ENCODE data around the gene CCNK. TPM values are rescaled to one million over a fixed set of nuclear protein-coding genes. Genes with fewer than 3 reads are reported as not detected.

CCNK gene
- total RNA-seq, 2 experiments from 2014 or later, result 90.2 to 98.8 TPM

- TF ChIP-seq, protein P1, sequence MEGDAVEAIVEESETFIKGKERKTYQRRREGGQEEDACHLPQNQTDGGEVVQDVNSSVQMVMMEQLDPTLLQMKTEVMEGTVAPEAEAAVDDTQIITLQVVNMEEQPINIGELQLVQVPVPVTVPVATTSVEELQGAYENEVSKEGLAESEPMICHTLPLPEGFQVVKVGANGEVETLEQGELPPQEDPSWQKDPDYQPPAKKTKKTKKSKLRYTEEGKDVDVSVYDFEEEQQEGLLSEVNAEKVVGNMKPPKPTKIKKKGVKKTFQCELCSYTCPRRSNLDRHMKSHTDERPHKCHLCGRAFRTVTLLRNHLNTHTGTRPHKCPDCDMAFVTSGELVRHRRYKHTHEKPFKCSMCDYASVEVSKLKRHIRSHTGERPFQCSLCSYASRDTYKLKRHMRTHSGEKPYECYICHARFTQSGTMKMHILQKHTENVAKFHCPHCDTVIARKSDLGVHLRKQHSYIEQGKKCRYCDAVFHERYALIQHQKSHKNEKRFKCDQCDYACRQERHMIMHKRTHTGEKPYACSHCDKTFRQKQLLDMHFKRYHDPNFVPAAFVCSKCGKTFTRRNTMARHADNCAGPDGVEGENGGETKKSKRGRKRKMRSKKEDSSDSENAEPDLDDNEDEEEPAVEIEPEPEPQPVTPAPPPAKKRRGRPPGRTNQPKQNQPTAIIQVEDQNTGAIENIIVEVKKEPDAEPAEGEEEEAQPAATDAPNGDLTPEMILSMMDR (IDR thresholded peaks at IDR 0.05), result no peak
- POLR2A ChIA-PET, result interaction anchor here (1.0 kb wide), 1 partner anchor 13 kb away, joined by 3 read pairs; the partner anchor contains the start of genes CCNK and SETD3
- DNase-seq (no peak), ATAC-seq (no peak)
- CTCF ChIA-PET, result interaction anchor here (0.8 kb wide), 1 partner anchor 75 kb away, joined by 3 read pairs; no protein-coding TSS in a partner anchor
- Mint-ChIP-seq H3K36me3 (ENCODE audit: low read depth) (peaks cover 6% of the 10 kb centered on the region), H3K27me3 (no peaks in the 10 kb centered on the region), H3K27ac (no peak overlapping the region), H3K4me1 (ENCODE audit: low read depth) (peaks cover 29% of the 10 kb centered on the region), H3K9me3 (no peaks in the 10 kb centered on the region), H3K4me3 (no peak overlapping the region)
- intact Hi-C loops (cut with micrococcal nuclease), result no loop called here
Observed at GRCh38 chr14:99468081-99468480, 13.1 kb upstream of the CCNK start.

GRCh38 chr14:99468836-99469592 lies 12.2 kb upstream of the CCNK start:
- Mint-ChIP-seq H3K4me3 (no peak overlapping the region), H3K27ac (no peak overlapping the region), H3K9me3 (no peaks in the 10 kb centered on the region), H3K36me3 (ENCODE audit: low read depth) (peaks cover 2% of the 10 kb centered on the region), H3K27me3 (no peaks in the 10 kb centered on the region), H3K4me1 (ENCODE audit: low read depth) (peaks cover 30% of the 10 kb centered on the region)
- ChIA-PET POLR2A (no interaction called here), CTCF (interaction anchor here (1.0 kb wide), 1 partner anchor 76 kb away, joined by 3 read pairs; no protein-coding TSS in a partner anchor)
- ATAC-seq (no peak), DNase-seq (no peak)
- intact Hi-C loops (cut with micrococcal nuclease), result no loop called here
- TF ChIP-seq, protein P1 (IDR thresholded peaks at IDR 0.05), result no peak

DNA sequence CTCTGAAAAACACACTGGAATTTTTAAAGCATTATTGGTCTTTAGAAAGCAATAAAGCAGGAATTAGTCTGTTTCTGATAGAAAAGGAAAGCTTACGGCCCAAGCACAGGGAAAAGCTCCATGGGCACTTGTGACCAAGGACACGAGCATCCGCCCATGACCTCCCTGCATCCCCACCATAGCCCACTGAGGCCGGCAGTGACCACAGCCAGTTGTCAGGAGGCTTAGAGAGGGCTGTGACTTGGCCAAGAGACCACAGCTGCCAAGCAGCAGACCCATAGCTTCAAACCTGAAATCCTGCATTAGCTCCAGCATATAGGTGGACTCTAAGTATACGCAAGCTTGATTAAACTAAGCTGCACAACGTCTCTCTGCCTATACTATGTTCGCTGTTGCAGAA lies 9.5 kb upstream of the CCNK start:
- DNase-seq (no peak), ATAC-seq (no peak)
- Mint-ChIP-seq H3K9me3 (no peaks in the 10 kb centered on the region), H3K4me3 (no peak overlapping the region), H3K27me3 (no peaks in the 10 kb centered on the region), H3K27ac (no peak overlapping the region), H3K4me1 (ENCODE audit: low read depth) (peaks cover 37% of the 10 kb centered on the region), H3K36me3 (ENCODE audit: low read depth) (no peaks in the 10 kb centered on the region)
- POLR2A ChIA-PET, result no interaction called here
- intact Hi-C loops (cut with micrococcal nuclease), result no loop called here
- TF ChIP-seq, protein P1 (IDR thresholded peaks at IDR 0.05), result no peak
- CTCF ChIA-PET, result no interaction called here

- Mint-ChIP-seq H3K4me1 (ENCODE audit: low read depth) (peaks cover 39% of the 10 kb centered on the region), H3K27ac (no peak overlapping the region), H3K4me3 (no peak overlapping the region), H3K36me3 (ENCODE audit: low read depth) (no peaks in the 10 kb centered on the region), H3K27me3 (no peaks in the 10 kb centered on the region), H3K9me3 (no peaks in the 10 kb centered on the region)
- ATAC-seq (no peak), DNase-seq (no peak)
- TF ChIP-seq, protein P1 (IDR thresholded peaks at IDR 0.05), result no peak
- ChIA-PET POLR2A (no interaction called here), CTCF (no interaction called here)
- intact Hi-C loops (cut with micrococcal nuclease), result no loop called here
Observed at GRCh38 chr14:99472937-99473336, 8.3 kb upstream of the CCNK start.

DNA sequence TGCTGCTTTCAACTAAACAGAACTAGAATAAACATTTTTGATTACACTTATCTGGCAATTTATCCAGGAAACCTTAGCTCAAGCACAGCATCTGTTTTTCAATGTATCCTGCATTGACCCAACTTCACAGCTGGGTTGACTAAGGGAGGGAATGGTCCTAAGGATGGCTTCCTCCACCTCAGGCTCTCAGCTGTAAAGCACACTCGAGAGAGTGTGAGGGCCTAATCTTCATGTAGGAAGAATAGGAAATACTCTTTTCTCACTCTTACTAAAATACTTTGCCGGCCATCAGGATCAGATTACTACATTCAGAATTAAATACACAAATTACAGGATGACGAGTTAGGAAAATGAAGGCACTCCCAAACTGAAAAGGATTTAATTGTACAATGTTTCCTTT lies 7.8 kb upstream of the CCNK start:
- Mint-ChIP-seq H3K9me3 (no peaks in the 10 kb centered on the region), H3K4me3 (no peak overlapping the region), H3K27ac (no peak overlapping the region), H3K36me3 (ENCODE audit: low read depth) (no peaks in the 10 kb centered on the region), H3K27me3 (no peaks in the 10 kb centered on the region), H3K4me1 (ENCODE audit: low read depth) (peaks cover 40% of the 10 kb centered on the region)
- ChIA-PET CTCF (no interaction called here), POLR2A (no interaction called here)
- intact Hi-C loops (cut with micrococcal nuclease), result no loop called here
- no peak for DNase-seq
- TF ChIP-seq, protein P1 (IDR thresholded peaks at IDR 0.05), result no peak
- no peak for ATAC-seq

Measured in activated CD8-positive, alpha-beta T cell treated with anti-CD3 and anti-CD28 coated beads for 36 hours (primary cell).